Measurements from ENCODE around the gene TAS1R2.

The TAS1R2 gene

GRCh38 chr1:18861590-18861989 lies 2.1 kb upstream of the TAS1R2 start:
- intact Hi-C loops (cut with DNase I; ENCODE audit: low total_unique reads) = no loop called here
- Histone ChIP-seq H3K4me3 (no peak overlapping the region), H3K4me1 (no peaks in the 10 kb centered on the region), H3K36me3 (no peaks in the 10 kb centered on the region), H3K27ac (no peak overlapping the region), H3K9me3 (no peaks in the 10 kb centered on the region), H3K27me3 (peaks cover 0 to 31% of the 10 kb centered on the region in 2 donors)
- no peak for TF ChIP-seq CTCF (IDR thresholded peaks at IDR 0.05)
- no peak for DNase-seq

GRCh38 chr1:18861082-18861481 lies 1.6 kb upstream of the TAS1R2 start:
- TF ChIP-seq CTCF (IDR thresholded peaks at IDR 0.05) = no peak
- no peaks in the 10 kb centered on the region for H3K9me3 ChIP-seq
- H3K4me3 ChIP-seq = no peak overlapping the region
- DNase-seq = no peak
- intact Hi-C loops (cut with DNase I; ENCODE audit: low total_unique reads) = no loop called here
- H3K36me3 ChIP-seq = no peaks in the 10 kb centered on the region
- H3K27me3 ChIP-seq = peaks cover 0 to 31% of the 10 kb centered on the region in 2 donors
- no peaks in the 10 kb centered on the region for H3K4me1 ChIP-seq
- no peak overlapping the region for H3K27ac ChIP-seq

- TF ChIP-seq CTCF (IDR thresholded peaks at IDR 0.05) = no peak
Observed at GRCh38 chr1:18858070-18858688, 1.3 kb downstream of the TAS1R2 start.

GRCh38 chr1:18856435-18856834 lies 3.0 kb downstream of the TAS1R2 start:
- Histone ChIP-seq H3K27me3 (peaks cover 0 to 43% of the 10 kb centered on the region in 2 donors), H3K27ac (no peak overlapping the region), H3K4me1 (no peaks in the 10 kb centered on the region), H3K36me3 (no peaks in the 10 kb centered on the region), H3K9me3 (no peaks in the 10 kb centered on the region), H3K4me3 (no peak overlapping the region)
- intact Hi-C loops (cut with DNase I; ENCODE audit: low total_unique reads) = no loop called here
- no peak for DNase-seq
- TF ChIP-seq CTCF (IDR thresholded peaks at IDR 0.05) = no peak

More at GRCh38 chr1:18858070-18858688, 1.3 kb downstream of the TAS1R2 start:
- Histone ChIP-seq H3K36me3 (no peaks in the 10 kb centered on the region), H3K4me1 (no peaks in the 10 kb centered on the region), H3K27ac (no peak overlapping the region), H3K27me3 (peaks cover 0 to 28% of the 10 kb centered on the region in 2 donors), H3K9me3 (no peaks in the 10 kb centered on the region), H3K4me3 (no peak overlapping the region)
- DNase-seq = no peak
- intact Hi-C loops (cut with DNase I; ENCODE audit: low total_unique reads) = no loop called here

GRCh38 chr1:18855573-18855972 lies 3.9 kb downstream of the TAS1R2 start:
- Histone ChIP-seq H3K4me1 (no peaks in the 10 kb centered on the region), H3K4me3 (no peak overlapping the region), H3K27me3 (peaks cover 0 to 52% of the 10 kb centered on the region in 2 donors), H3K9me3 (no peaks in the 10 kb centered on the region), H3K27ac (no peak overlapping the region), H3K36me3 (no peaks in the 10 kb centered on the region)
- intact Hi-C loops (cut with DNase I; ENCODE audit: low total_unique reads) = no loop called here
- TF ChIP-seq CTCF (IDR thresholded peaks at IDR 0.05) = no peak
- no peak for DNase-seq
